HG03442 (cell line): ENCODE results near the gene SEC11A.
"Not testable (repeated sequence)": the region's sequence is repeated elsewhere in the genome, so short reads cannot be mapped to it uniquely, and the experiment has no call there.

ENCODE experiments used
- ATAC-seq: cut with Tn5 transposase; IDR thresholded peaks from one replicate; pipeline ENCODE4 v1.9.1; 2021; ENCODE audit warnings: mild to moderate bottlenecking, moderate library complexity; ENCODE audit not compliant: unreplicated experiment

The SEC11A gene

DNA sequence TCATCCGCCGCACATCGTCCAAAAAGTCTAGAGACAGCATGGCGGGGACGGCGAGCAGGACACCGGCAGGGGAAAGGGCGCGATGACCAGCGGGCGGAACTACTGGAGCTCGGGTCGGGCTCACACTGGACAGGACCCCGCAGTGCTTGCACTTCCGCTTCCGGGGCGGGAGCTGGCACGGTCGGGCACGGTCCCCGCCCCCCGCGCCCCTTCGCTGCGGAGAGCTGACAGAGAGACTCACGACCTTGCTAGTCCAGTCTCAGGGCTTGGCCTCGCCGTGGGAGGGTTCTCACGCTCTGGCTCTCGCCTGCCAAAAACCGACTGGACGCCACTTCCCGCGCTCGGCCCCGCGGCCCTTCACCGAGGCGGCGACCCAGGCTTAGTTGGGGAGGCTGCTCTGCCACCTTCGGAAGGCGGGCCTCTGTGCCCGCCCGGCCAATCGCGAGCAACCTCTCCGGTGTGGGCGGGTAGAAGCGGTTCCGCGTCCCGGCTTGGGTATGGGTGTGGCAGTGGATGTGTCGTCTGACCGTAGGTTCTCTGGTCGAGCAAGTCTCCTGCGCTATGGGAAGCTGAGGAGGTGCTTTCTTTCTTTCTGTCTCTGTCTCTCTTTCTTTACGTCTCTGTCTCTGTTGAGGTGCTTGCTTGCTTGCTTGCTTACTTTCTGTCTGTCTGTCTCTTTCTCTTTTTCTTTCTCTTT, at the start of gene SEC11A:
Gene SEC11A (minus strand): TSS at position 104 of the 697 bp plus-strand sequence. CDS start 64 bp downstream, at position 40.
- ATAC-seq = peak; percentile 89

DNA sequence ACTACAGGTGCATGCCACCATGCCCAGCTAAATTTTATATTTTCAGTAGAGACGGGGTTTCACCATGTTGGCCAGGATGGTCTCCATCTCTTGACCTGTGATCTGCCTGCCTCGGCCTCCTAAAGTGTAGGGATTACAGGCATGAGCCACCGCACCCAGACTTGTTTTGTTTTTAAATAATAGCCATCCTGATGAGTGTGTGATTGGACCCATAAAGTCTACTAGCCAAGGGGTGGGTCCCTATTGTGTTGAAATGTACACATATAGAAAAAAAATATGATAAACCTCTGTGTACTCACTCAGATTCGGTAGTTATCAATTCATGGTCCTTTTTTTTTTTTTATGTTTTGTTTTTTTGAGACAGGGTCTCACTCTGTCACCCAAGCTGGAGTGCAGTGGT, 49.7 kb upstream of the SEC11A start:
- no peak for ATAC-seq

DNA sequence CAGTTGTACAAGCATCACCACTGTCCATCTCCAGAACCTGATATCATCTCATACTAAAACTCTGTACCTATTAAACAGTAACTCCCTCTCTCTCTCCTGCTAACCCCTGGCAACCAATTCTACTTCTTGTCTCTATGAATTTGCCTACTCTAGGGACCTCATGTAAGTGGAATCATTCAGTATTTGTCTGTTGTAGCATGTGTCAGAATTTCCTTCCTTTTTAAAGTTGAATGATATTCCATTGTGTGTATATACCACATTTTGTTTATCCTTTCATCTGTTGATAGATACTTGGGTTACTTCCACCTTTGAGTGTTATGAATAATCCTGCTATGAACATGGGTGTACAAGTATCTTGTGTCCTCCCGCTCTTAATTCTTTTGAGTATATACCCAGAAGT, 49.0 kb upstream of the SEC11A start:
- ATAC-seq = no peak

DNA sequence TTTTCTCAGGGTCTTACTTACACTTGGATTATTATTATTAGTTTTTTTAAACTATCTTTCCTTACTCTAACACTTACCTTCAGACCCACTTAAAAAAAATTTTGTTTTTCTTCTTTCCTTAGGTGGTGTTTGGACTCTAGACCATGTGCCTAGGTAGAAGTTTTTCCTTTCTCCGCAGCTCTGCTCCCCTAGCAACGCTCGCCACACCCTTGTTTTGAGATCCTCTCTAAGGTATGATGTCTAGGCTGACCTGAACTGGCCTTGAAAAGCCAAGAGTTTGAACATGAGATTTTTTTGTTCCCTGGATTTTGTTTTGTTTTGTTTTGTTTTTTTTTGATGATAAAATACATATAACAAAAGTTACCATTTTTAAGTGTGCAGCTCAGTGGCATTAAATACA, 48.6 kb upstream of the SEC11A start:
- no peak for ATAC-seq

DNA sequence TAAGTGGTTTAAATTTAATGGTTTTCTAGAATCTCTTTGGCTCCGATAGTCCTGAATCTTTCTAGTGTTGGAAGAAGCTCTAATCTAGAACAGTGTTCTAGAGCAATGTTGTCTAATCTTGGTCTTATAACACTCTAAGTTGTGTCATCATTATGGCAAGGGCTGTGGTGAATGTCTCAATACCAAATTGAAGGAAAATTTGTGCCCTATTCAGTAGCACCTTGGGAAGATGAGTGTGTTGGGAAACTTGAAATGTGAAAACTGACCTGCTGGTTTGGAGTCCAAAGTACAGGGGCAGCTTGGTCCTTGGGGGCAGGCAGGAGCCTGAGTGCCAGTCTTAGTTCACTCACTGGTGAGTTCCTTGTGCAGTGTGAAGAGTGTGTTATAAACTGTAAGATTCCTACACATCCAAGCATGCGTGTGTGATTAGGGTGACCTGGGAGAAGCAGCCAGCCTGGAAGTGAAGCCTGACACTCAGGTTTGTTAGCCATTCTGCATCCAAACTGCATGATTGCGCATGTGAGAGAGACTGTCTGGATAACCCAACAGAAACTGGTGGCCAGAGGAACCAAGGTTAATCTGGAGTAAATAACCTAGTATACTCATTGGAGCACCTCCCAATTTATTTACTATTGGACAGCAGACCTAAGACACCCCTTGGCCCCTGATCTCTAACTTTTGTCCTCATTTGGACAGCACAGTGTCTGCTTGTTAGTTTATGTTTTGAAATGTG, 47.1 kb upstream of the SEC11A start:
- ATAC-seq = no peak

DNA sequence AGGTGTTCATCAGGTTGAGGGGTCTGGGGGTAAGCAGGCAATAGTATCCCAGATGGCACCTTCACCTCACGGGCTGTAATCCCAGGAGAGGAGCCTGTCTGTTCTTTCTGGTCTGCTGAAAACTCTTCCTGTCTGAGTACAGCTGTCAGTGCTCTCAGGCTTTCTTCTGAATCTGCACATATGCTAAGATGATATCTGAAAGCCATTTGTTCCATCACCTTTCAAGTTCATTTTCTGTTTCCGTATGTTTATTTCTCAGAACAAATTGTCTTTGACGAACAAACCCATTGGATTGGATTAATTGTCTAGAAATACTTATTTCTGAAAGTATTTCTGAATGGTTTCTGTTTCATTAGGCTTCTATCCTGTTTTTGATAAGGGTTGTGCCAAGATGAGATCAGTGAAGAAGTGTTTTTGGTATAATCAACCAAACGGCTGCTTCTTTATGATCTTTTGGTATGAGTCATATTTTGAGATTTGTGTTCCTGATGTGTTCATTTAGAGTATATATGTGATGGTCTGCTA, 45.7 kb upstream of the SEC11A start:
- no peak for ATAC-seq

DNA sequence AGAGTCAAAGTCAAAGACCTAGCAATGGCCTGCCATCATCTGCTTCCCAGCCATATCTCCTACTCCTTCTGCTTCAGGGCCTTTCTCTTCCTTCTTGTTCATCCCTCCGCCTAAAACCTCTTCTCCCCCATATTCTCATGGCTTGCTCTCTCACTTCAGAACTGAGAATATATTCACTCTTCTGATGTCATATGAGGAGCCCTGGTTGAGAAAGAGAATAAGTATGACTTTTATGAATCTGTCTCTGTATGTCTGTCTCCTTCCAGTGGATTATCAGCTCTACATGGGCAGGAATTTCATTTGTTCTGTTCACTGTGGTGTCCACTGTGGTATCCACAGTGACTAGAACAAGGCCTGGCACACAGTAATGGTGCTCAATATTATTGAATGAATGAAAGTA, 44.3 kb upstream of the SEC11A start:
- no peak for ATAC-seq

DNA sequence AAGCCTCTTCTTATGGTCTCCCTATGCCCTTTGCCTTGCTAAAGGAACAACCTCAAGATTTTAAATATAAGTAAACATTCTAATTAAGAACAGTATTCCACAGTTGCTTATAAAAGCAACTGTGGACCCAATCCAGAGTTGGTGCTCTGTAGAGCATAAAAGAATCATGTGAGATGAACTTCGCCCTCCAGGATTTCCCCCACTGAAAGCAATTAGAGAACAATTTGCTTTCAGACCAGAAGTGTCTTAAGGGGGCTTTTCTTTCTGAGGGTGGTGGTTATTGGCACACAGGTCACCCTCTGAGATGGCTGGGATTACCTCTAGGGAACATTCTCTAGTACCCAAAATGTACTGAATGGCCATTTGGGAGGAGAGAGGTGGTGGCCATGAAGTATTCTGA, 43.1 kb upstream of the SEC11A start:
- ATAC-seq = no peak

DNA sequence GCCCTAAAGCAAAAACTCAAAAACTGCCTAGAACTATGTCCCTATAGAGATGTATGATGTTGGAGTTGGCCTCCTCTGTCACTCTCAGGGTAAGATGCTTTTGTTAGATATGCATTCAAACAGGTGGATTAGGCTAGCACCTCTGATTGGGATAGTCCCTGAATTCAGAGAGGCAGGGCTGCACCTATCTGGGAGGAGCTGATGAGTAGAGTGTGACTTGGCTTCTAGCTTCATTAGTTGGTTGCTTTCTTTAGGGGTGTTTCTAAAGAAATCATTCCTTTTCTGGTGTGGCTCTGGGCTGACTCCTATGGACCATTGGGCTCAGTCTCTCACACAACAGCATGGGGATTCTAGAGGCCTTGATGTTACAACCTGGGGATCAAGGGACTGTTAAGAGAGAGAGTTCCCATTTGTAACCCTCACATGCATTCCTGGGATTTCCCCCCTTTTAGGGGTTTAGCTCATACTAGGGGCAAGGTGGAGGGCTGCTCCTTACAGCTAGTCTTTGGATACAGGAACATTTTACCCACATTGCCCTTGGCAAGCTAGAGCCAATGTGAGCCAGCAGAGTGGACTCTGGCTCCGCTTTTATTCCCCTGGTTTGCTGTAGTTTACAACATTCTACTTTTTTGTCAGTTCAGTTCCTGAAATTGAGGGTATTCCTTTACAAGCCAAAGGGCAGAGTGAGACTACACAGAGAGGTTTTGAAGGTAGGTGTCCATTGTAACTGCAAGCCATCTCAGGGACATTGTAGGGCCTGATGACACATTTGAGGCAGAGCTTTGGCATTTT, 40.0 kb upstream of the SEC11A start:
- no peak for ATAC-seq

DNA sequence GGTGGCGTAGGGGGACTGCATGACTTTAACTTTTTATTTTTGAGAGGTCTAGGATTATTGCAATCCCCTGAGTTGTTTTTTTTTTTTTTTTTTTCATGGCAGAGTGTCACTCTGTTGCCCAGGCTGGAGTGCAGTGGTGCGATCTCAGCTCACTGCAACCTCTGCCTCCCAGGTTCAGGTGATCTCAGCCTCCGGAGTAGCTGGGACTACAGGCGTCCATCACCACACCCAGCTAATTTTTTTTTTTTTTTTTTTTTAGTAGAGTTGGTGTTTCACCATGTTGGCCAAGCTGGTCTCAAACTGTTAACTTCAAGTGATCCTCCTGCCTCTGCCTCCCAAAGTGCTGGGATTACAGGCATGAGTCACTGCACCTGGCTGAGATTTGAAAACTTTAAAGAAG, 39.0 kb upstream of the SEC11A start:
- ATAC-seq = not testable (repeated sequence)

DNA sequence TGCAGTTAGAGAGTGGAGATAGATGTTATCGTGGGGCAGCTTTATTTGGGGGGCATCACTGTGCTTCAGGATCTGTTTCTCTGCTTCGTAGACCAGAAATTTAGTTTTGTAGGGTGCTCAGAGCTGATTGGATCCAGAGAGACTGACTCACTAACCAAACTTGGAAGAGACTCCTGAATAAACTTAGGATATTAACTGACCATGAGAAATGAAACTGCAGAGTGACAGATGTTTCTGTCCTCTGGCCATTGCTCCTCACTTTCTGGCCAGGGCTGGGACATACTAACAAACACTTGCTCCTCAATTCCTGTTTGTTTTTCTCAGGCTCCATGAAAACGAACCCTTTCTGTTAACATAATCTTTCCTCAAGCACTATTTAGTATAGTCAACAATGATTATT, 36.8 kb upstream of the SEC11A start:
- ATAC-seq = no peak

DNA sequence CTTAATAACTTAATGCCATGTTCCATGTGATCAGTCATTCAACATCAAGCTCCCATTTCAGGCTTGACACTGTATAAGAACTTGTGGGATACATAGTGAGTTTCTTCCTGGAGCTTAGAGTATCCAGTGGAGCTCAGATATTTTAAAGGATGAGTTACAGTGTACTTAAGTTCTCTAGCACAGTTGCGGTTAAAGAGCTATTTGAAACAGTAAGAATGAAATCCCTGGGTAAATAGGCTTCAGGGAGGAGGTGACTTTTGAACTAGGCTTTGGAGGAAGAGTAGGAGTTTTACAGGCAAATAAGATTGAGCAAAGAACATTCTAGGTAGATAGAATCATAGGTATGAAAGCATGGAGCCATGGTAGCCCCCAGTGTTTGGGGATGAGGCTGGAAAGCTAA, 36.3 kb upstream of the SEC11A start:
- no peak for ATAC-seq

DNA sequence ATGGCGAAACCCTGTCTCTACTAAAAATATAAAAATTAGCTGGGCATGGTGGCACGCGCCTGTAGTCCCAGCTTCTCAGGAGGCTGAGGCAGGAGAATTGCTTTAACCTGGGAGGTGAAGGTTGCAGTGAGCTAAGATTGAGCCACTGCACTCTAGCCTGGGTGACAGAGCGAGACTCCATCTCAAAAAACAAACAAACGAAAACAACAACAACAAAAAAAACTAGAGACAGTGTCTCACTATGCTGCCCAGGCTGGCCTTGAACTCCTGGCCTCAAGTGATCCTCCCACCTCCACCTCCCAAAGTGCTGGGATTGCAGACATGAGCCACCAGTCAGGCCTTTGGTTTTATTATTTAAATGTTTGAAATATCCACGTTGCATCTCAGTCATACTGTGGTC, 35.8 kb upstream of the SEC11A start:
- ATAC-seq = not testable (repeated sequence)

DNA sequence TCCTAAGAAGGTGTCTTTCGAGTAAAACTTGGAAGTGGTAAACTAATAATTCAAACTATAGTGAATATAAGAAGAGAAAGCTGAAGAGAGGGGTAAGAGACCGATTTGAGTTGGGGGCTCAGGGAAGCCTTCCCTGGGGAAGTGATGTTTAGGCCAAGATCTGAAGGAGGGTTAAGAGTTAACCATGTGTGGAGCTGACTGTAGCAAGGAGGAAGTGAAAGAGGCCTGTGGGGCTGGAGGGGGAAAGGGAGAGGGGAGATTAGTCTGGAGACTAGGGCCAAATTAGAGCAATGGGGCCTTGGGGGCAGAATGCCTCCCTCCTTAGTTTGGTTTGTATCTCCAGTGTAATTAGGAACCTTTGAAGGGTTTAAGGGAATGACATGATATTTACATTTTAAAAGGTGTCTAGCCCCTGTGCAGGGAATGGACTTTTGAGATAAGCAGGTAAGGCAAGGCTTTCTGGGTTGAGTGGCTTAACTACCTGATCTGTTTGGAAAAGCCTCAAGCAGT, 34.7 kb upstream of the SEC11A start:
- ATAC-seq = no peak

DNA sequence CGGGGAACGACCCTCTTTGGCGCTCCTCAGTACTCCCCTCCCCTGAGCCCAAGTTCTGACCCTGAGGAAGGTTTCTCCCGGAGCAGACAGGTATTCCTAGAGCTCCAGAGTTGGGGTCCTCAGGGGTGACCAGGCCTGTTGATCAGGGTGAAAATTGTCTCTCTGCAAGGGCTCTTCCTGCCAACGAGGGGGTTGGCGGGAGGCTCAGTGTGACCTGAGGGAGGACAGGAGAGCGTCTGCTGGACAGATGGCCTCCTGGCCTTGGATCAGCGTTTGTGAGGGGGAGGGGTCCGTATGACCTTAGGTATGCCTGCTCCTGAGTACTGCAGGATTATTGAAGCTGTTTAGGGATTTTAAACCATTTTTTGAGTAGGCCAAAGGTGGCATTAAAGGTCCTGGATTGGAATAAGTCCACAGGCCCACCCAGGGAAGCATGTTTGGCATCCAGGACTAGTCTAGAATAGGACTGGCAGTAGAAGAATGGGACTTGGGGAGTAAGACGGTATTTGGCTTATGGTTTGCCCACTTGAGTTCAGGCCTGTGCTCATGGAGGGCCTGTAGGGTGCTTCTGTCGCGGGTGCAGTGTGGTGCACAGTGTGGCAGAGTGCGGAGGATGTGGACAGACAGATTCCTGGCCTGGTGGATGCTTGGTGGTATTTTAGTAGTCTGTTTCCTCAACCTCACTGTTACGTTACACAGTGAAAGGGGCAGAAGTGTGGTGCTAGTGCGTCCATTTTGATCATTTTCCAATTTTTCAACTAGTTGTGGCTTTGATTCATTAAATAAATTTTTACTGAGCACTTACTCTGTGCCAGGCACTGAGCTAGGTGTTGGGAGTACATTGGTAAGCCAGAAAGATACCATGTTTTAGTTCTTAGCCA, 33.4 kb upstream of the SEC11A start:
- ATAC-seq = no peak

DNA sequence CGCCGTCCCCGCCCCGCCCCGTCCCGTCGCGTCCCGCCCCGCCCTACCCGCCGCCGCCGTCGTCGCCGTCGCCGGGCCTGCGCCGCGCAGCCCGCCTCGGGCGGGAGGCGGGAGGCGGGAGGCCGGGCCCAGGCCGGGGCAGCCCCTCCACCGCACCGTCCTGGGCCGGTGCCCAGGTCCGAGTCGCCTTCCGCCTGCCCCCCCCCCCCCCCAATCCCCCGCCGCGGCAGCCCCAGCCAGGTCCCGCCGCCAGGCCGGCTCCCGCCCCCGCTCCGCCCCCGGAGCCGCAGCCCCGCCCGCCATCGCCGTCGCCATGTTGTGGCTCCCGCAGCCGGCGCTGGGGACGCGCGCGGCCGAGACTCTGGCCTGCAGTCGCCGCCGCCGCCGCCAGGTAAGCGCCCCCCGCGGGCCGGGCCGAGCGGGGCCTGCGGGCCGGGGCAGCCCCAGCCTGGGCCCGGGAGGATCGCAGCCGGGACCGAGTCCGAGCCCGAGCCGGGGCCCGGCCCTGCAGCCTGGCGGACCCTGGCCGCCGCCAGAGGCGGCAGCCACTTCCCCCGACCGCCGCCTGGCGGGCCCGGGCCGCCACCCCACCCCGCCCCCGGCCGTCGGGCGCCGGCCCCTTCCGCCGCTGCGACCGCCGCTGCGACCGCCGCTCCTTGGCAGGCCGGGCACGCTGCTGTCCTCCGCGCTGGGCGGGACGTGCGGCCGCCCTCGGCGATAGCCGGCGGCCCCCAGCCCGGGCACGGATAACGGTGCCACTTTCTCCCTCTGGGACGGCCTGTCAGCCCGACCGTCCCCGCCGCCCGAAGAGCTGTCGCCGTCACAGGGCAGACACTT, 32.6 kb upstream of the SEC11A start, which contains the start of gene ZNF592:
Gene ZNF592 (plus strand): TSS at position 319 of the 837 bp plus-strand sequence. CDS start 34,084 bp downstream, outside the sequence.
- ATAC-seq = peak; percentile 50

DNA sequence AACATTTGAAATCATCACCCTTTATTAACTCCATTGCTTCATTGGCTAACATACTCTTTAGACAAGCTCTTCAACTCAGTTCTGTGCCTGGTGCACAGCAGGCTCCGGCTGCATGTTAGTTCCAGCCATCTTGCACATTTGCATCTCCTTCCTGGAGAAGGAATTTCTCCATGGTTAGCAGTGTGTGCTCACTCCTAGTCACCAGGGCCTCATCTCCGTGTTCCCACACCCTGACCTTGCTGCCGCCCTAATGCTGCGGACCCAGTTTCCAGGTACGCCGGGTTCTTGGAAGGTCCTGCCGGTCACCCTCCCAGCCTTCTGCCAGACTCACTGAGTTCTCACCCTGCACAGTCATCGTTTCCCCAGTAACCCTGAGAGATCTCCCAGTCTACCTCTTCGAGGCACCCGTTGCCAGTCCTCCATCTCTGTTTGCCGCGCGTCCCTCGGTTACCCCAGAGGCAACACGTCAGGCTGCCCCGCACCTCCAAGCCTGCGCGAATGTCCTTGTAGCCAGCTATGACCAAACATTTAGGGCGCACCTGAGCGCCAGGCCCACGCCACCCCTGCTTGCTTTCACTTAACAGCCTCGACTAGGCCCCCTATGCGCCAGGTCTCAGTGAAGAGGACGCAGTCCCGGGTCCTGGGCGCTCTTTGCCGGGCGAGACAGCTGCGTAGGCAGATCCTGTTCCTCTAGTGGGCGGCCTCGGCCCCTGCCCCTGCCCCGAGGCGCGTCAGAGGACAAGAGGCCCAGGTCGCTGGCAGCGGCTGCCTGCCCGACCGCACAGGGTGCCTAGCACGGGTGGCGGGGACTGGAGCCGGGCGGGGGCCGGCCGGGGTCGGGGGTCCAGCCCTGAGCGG, 31.7 kb upstream of the SEC11A start:
- ATAC-seq = peak; percentile 37

DNA sequence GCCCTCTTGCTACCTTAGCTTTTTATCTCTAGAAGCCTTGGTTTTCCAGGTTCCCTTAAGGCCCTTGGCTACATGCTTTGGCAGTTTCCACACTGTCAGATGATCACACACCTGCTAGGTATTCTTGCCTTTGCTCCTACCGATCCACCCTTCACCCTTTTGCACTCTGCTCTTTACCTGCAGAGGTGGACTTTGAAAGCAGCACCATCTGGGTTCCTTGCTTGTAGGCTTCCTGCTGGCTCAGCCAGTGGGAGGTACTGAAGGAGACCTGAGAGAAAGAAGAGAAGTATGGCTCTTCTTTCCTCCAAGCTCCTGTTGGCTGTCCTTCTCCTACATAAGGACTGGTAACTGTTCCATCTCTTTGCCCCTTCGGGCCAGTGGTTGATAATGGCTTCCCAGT, 25.2 kb upstream of the SEC11A start:
- ATAC-seq = no peak
